Measurements from ENCODE around the gene VWA8. TPM values are rescaled to one million over a fixed set of nuclear protein-coding genes. Genes with fewer than 3 reads are reported as not detected.

The VWA8 gene
- total and polyA plus RNA-seq, 2 of the 13 experiments (the other 11 are each of a cell fraction or from before 2014, with no cell fraction given), result 9.1 to 17.3 TPM

- ATAC-seq (no peak), DNase-seq (ENCODE audit: low spot score) (no peak), FAIRE-seq (no peak)
- Histone ChIP-seq H3K4me3 (replicated peaks in 1 of 3; ENCODE audit: insufficient read depth in 1 of 3, low read depth in 2 of 3, low read length in 3 of 3) (no peak overlapping the region), H3K36me3 (replicated peaks in 1 of 2; ENCODE audit: control insufficient read depth in 1 of 2, insufficient read depth in 2 of 2, low read length in 2 of 2) (peaks cover 0 to 10% of the 10 kb centered on the region in 2 experiments; a peak in 1 of 5 replicates), H3K27me3 (ENCODE audit: control insufficient read depth in 1 of 2, insufficient read depth in 2 of 2, low read length in 2 of 2) (no peaks in the 10 kb centered on the region), H3K4me1 (ENCODE audit: insufficient read depth, low read length) (peaks cover 30% of the 10 kb centered on the region), H3K4me2 (ENCODE audit: low read depth, low read length) (no peak overlapping the region), H4K20me1 (ENCODE audit: insufficient read depth, low read length) (no peaks in the 10 kb centered on the region), H3K79me2 (ENCODE audit: insufficient read depth, low read length) (no peaks in the 10 kb centered on the region), H2AFZ (ENCODE audit: low read length) (no peak overlapping the region), H3K9ac (ENCODE audit: insufficient read depth, low read depth, low read length) (no peak overlapping the region), H3K9me3 (ENCODE audit: low read length) (no peaks in the 10 kb centered on the region), H3K27ac (ENCODE audit: extremely low read length, insufficient read depth, low read length) (no peak overlapping the region)
- 90% methylated on average over 2 of the region's 2 CpGs for WGBS (ENCODE audit: low lambda C conversion rate)
- intact Hi-C loops (cut with micrococcal nuclease; ENCODE audit: unreplicated experiment) (no loop called here), in situ Hi-C loops (cut with HindIII; ENCODE audit: extremely low pct_ligation_motif_present, low pct_unique_long_range_greater_than_20kb) (no loop called here)
- ChIA-PET POLR2A (no interaction called here), CTCF (ENCODE audit: low intra/inter-chr PET ratio, low total read pairs) (no interaction called here)
- TF ChIP-seq TGIF2 (CRISPR knock-in tag; IDR thresholded peaks at IDR 0.05) (no peak), TBX2 (CRISPR knock-in tag; IDR thresholded peaks at IDR 0.05; ENCODE audit: borderline replicate concordance) (no peak)
- BruUV-seq (replicated peaks), result no TSS peak
These were observed 393.5 kb downstream of the VWA8 start for GRCh38 chr13:41567363-41567762.

- no peaks in the 10 kb centered on the region for H4K20me1 ChIP-seq (ENCODE audit: insufficient read depth, low read length)
- no peaks in the 10 kb centered on the region for H3K9me3 ChIP-seq (ENCODE audit: low read length)
- BruUV-seq (replicated peaks), result no TSS peak
- FAIRE-seq, result no peak
- no peaks in the 10 kb centered on the region for H3K27me3 ChIP-seq (ENCODE audit: control insufficient read depth in 1 of 2, insufficient read depth in 2 of 2, low read length in 2 of 2)
- no peak overlapping the region for H2AFZ ChIP-seq (ENCODE audit: low read length)
- H3K36me3 ChIP-seq (replicated peaks in 1 of 2; ENCODE audit: control insufficient read depth in 1 of 2, insufficient read depth in 2 of 2, low read length in 2 of 2), result peaks cover 0 to 10% of the 10 kb centered on the region in 2 experiments; a peak in 1 of 5 replicates
- no peak overlapping the region for H3K27ac ChIP-seq (ENCODE audit: extremely low read length, insufficient read depth, low read length)
- H3K79me2 ChIP-seq (ENCODE audit: insufficient read depth, low read length), result no peaks in the 10 kb centered on the region
- H3K9ac ChIP-seq (ENCODE audit: insufficient read depth, low read depth, low read length), result no peak overlapping the region
- H3K4me1 ChIP-seq (ENCODE audit: insufficient read depth, low read length), result peaks cover 36% of the 10 kb centered on the region
- no peak overlapping the region for H3K4me2 ChIP-seq (ENCODE audit: low read depth, low read length)
- POLR2A ChIA-PET, result no interaction called here
- TF ChIP-seq, protein P1, sequence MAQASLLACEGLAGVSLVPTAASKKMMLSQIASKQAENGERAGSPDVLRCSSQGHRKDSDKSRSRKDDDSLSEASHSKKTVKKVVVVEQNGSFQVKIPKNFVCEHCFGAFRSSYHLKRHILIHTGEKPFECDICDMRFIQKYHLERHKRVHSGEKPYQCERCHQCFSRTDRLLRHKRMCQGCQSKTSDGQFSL (CRISPR knock-in tag; IDR thresholded peaks at IDR 0.05), result no peak
- CTCF ChIA-PET (ENCODE audit: low intra/inter-chr PET ratio, low total read pairs), result no interaction called here
- no peak for ATAC-seq
- DNase-seq (ENCODE audit: low spot score), result no peak
- 93% methylated on average over 6 of the region's 6 CpGs for WGBS (ENCODE audit: low lambda C conversion rate)
- no peak overlapping the region for H3K4me3 ChIP-seq (replicated peaks in 1 of 3; ENCODE audit: insufficient read depth in 1 of 3, low read depth in 2 of 3, low read length in 3 of 3)
- intact Hi-C loops (cut with micrococcal nuclease; ENCODE audit: unreplicated experiment) (no loop called here), in situ Hi-C loops (cut with HindIII; ENCODE audit: extremely low pct_ligation_motif_present, low pct_unique_long_range_greater_than_20kb) (no loop called here)
These were observed 395.1 kb downstream of the VWA8 start for GRCh38 chr13:41565846-41566245.
